Midbrain (tissue), 1 donor: ENCODE data around the gene RAMP2.
"Not testable (repeated sequence)": the region's sequence is repeated elsewhere in the genome, so short reads cannot be mapped to it uniquely, and the experiment has no call there.

Source experiments
- DNase-seq: peaks from one replicate; lab custom pipeline; 2025; lab: John Stamatoyannopoulos, UW

The RAMP2 gene

DNA sequence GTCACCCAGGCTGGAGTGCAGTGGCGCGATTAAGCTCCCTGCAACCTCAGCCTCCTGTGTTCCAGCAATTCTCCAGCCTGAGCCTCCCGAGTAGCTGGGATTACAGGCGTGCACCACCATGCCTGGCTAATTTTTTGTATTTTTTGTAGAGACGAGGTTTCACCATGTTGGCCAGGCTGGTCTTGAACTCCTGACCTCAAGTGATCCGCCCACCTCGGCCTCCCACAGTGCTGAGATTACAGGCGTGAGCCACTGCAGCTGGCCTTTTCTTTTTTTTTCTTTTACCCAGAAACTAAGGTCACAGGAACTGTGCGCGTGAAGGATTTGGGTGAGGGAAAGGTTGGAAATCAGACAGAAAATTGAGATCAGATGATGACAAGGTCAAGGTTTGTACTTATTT lies 8.9 kb downstream of the RAMP2 start:
- not testable (repeated sequence) for DNase-seq

DNA sequence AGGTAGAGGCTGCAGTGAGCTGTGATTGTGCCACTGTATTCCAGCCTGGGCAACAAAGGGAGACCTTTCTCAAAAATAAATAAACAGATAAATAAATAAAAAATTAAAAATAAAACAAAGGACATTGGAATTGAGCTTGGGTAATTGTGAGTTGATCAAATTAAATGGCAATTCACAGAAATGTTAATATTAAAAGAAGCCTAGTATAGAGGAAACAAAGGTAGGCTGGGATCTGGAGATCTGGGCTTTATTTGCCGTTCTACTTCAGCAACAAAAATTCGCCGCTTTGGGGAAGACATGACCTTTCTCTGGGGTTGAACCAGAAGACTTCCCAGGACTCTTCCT lies 11.9 kb downstream of the RAMP2 start:
- DNase-seq, result no peak

- DNase-seq, result peak; percentile 90
Observed at GRCh38 chr17:42773290-42774035, 12.4 kb downstream of the RAMP2 start, which contains the start of gene VPS25. Gene VPS25 (plus strand): TSS chr17:42773449. CDS start chr17:42773476, 27 bp downstream.

- DNase-seq, result no peak
Observed at GRCh38 chr17:42774066-42774745, 13.2 kb downstream of the RAMP2 start.

DNA sequence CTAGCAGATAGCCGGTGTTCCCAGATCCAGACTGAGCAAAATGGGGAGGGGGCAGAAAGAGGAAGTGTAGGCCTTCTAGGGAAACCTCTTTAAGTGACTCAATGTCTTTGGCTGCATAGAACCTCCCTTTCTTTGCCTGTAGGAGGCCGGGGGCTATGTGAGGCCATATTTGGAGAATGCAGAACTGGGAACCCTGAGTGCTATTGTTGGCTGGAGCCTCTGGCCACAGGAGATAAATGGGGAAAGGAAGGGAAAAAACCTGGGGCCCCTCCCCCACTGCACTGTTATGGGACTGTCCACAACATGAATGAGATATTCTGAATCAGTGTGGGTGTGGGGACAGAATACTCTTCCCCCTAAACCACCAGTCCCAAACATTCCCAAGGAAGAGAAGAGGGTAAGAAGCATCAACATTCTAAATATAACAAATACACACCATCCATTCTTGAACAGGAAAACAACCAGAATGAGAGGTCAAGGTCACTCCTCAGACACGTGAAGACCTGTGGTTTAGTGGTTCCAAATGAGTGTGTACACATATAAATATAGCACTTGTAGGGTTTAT lies 14.6 kb downstream of the RAMP2 start:
- no peak for DNase-seq

GRCh38 chr17:42778570-42778969 lies 17.5 kb downstream of the RAMP2 start:
- DNase-seq, result no peak

DNA sequence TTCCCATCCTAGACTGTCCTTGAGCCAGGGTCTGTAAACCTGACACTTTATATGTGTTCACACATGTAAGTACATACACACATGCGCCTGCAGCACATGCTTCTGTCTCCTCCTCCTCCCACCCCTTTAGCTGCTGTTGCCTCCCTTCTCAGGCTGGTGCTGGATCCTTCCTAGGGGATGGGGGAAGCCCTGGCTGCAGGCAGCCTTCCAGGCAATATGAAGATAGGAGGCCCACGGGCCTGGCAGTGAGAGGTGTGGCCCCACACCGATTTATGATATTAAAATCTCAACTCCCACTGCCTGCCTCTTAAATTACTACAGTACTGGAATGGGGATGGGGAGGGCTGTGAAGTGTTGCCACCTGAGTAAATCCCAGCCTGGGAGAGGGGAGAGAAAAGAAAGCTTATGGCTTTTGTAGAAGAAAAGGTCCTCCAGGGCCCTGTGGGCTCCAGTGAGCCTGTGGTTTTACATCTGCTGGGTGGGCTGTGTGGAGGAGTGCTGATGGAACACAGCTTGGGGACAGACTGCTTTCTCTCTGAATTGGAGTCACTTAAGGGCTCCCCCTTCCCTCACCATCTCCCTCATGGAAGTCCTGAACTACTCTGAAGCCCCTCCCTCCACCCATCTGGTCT lies 18.4 kb downstream of the RAMP2 start:
- no peak for DNase-seq

- no peak for DNase-seq
Observed at GRCh38 chr17:42779936-42780850, 19.2 kb downstream of the RAMP2 start, which contains the start of gene WNK4. Gene WNK4 (plus strand): TSS chr17:42780610. CDS start chr17:42780699, 89 bp downstream.

- DNase-seq, result no peak
Observed at GRCh38 chr17:42780851-42781638, 20.0 kb downstream of the RAMP2 start.

- DNase-seq, result no peak
Observed at GRCh38 chr17:42781639-42782165, 20.7 kb downstream of the RAMP2 start.

DNA sequence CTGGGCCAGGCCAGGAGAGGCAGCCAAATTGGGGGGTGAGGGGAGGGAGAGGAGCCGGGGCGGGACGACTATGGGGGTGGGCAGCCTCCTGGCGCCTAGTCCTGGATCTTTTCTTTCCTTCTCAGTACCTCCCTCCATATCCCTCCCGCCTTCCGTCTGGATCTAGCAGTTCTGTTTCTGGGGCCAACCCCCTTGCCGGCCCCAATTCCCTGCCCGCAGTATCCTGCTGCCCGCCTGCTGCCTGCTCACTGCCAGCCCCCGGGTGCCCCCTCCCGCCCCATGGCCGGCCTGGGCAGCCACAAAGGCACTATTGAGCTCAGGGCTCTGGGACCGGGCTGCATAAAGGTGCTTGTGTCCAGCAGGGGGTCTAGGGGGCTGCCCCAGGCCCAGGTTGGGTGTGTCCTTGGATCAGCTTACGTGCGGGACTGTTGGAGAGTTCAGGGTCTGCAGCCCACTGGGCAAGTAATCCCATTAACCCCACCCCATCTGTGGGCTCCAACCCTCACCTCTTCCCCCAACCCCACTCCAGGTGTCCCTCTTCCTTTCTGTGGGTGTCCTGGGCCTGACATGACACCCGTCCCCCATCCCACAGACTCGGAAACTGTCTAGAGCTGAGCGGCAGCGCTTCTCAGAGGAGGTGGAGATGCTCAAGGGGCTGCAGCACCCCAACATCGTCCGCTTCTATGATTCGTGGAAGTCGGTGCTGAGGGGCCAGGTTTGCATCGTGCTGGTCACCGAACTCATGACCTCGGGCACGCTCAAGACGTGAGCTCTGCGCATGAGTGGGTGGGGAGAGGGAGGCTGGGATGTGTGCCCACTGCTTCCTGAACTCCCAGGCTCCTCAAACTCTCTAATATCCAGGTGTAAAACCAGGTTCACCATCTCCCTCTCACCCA lies 21.4 kb downstream of the RAMP2 start:
- DNase-seq, result no peak

DNA sequence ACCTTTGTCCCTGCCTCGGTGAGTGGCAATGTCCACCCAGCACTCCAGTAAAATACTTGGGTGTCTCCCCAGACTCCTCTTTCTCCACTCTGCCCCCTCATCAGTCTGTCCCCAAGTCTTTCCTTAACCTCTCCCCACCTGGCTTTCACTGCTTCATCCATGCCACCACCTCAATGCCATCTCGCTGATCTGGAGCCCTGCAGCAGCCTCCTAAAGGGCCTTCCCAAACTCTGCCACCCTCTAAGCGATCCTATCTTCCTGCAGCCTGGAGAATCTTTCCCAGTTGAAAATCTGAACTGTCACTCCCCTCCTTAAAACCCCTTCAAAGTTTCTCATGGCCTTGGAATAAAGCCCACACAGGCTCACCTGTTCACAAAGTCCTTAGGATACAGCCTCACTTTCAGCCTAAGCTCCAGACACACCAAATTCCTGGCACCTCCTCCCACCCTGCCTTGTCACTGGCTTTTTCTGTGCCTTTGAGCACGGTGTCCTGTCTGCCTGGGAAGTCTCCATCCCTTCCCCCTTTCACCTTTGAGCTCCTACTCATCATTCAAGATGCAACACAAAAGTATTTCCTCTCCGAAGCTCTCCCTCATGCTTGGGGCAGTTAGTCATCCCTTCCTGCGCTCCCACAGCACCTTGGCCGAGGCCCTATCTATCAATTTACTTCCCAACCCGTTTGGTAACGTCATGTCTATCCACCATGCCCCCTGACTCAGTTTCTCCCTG lies 22.2 kb downstream of the RAMP2 start:
- DNase-seq, result no peak

- DNase-seq, result no peak
Observed at GRCh38 chr17:42783791-42784138, 22.7 kb downstream of the RAMP2 start.

DNA sequence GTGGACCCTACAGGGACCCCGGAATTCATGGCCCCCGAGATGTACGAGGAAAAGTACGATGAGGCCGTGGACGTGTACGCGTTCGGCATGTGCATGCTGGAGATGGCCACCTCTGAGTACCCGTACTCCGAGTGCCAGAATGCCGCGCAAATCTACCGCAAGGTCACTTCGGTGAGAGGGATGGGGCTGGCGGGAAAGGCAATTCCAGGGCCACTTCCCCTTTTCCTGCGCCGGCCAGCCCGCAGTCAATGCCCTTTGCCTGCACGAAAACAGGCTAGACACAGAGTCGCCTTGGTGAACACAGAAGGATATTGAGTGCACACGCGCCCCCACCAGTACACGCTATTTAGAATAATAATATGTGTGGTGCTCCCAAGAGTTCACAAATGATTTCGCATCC lies 23.4 kb downstream of the RAMP2 start:
- DNase-seq, result no peak

DNA sequence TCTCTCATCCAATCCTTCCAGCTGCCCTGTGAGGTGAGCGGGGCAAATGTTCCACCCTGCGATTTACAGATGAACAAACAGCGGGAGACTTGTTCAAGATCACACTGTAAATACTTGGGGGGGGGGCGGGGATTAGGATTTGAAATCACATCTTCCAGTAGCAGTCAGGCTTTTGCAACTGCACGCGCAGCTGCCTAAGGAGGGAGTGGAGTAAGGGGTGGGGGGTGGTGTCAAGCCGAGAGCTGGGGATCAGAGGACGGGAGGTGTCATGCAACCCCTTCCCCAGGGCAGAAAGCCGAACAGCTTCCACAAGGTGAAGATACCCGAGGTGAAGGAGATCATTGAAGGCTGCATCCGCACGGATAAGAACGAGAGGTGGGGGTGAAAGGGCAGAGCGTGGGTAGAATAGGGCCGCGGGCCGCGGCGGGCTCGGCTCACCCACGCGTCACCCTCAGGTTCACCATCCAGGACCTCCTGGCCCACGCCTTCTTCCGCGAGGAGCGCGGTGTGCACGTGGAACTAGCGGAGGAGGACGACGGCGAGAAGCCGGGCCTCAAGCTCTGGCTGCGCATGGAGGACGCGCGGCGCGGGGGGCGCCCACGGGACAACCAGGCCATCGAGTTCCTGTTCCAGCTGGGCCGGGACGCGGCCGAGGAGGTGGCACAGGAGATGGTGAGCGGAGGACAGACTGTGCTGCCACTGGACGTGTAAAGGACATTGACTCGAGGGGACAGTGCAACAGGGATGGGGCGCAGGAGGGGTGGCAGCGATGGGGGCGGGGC lies 24.0 kb downstream of the RAMP2 start:
- DNase-seq, result no peak

DNA sequence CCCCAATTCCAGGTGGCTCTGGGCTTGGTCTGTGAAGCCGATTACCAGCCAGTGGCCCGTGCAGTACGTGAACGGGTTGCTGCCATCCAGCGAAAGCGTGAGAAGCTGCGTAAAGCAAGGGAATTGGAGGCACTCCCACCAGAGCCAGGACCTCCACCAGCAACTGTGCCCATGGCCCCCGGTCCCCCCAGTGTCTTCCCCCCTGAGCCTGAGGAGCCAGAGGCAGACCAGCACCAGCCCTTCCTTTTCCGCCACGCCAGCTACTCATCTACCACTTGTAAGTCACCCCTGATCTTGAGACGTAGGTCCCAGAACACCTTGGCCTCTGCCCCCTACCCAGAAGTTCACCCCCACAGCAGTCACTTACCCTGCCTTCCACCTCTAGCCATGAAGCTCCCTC lies 26.2 kb downstream of the RAMP2 start:
- DNase-seq, result no peak

DNA sequence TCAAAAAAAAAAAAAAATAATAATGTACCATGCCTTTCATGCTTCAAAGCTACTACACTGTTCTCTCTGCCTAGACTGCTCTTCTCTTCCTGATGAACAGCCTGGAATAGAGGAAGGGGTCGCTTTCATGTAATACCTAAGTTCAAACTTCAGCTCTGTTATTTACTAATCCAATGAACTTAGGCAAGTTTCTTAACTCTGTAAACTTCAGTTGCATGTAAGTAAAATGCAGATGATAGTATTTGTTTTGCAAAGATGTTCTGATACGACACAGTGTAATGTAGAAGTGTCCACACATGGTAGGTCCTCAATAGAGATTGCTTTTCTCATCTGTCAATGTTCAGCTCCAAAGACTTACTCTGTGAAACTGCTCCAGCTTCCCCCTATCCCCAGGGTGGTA lies 30.9 kb downstream of the RAMP2 start:
- no peak for DNase-seq

DNA sequence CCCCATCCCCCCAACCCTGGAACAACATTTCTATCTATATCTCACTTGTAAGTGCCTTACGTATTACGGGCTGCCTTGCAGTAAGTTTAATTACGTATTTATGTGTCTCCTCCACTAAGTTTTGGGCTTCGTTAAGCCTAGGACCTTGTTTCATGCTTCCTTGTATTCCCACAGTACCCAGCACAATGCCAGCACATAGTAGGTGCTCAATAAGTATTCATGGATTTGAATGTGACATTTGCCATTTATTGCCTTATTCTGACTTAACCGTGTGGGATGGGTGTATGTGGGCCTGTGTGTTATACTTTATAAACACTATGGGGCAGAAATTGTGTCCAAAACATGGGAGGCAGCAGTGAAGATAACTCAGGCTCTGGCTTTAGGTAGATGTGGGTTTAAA lies 31.5 kb downstream of the RAMP2 start:
- no peak for DNase-seq
